Upper lobe of left lung (tissue), 4 donors: ENCODE data around the gene ITPR1.

ENCODE experiments used
- CTCF ChIP-seq, 6 experiments: fragments of 450-650 bp in 4 of 6; fragments of 200-600 bp in 2 of 6; sonication (generic) in 2 of 6; IDR thresholded peaks; one replicate each; pipeline ENCODE4 v1.5.1; 2016 to 2019; ENCODE audit warnings: antibody characterized with exemption in 6 of 6
- POLR2A ChIP-seq, 4 donors: fragments of 450-650 bp; IDR thresholded peaks; one replicate each; pipeline ENCODE4 v1.5.1; 2016 to 2017; ENCODE audit warnings: antibody characterized with exemption in 4 of 4, mild to moderate bottlenecking in 2 of 4

- TF ChIP-seq CTCF (IDR thresholded peaks at IDR 0.05) (no peak), POLR2A (IDR thresholded peaks at IDR 0.05) (no peak)
These were observed 200.5 kb downstream of the ITPR1 start for GRCh38 chr3:4693620-4694019.
